ENCODE data around the gene TMEM184B.

TMEM184B gene

GRCh38 chr22:38204784-38205183 lies 68.0 kb downstream of the TMEM184B start:
- no peak for TF ChIP-seq CTCF (IDR thresholded peaks at IDR 0.05; ENCODE audit: low read depth, low read length)
- DNase-seq (ENCODE audit: extremely low read depth, low read depth) = no peak

- no peak for DNase-seq (ENCODE audit: extremely low read depth, low read depth)
Observed at GRCh38 chr22:38203855-38204514, 68.8 kb downstream of the TMEM184B start.

GRCh38 chr22:38203090-38203810 lies 69.6 kb downstream of the TMEM184B start:
- DNase-seq (ENCODE audit: extremely low read depth, low read depth) = no peak
- TF ChIP-seq CTCF (IDR thresholded peaks at IDR 0.05; ENCODE audit: low read depth, low read length) = no peak

More at GRCh38 chr22:38203855-38204514, 68.8 kb downstream of the TMEM184B start:
- no peak for TF ChIP-seq CTCF (IDR thresholded peaks at IDR 0.05; ENCODE audit: low read depth, low read length)

GRCh38 chr22:38202437-38203089 lies 70.2 kb downstream of the TMEM184B start:
- DNase-seq (ENCODE audit: extremely low read depth, low read depth) = peak; percentile 88
- no peak for TF ChIP-seq CTCF (IDR thresholded peaks at IDR 0.05; ENCODE audit: low read depth, low read length)

- peak; percentile 95 for DNase-seq (ENCODE audit: extremely low read depth, low read depth)
- TF ChIP-seq CTCF (IDR thresholded peaks at IDR 0.05; ENCODE audit: low read depth, low read length) = no peak
Observed at GRCh38 chr22:38201711-38202436, 70.9 kb downstream of the TMEM184B start, which contains the start of gene MAFF. MAFF (plus strand) TSS chr22:38201994; CDS start chr22:38213854, 11,860 bp downstream.

GRCh38 chr22:38201371-38201710 lies 71.5 kb downstream of the TMEM184B start:
- no peak for DNase-seq (ENCODE audit: extremely low read depth, low read depth)
- TF ChIP-seq CTCF (IDR thresholded peaks at IDR 0.05; ENCODE audit: low read depth, low read length) = no peak
